GM04504 (cell line): ENCODE data around the gene LSR.
"Not testable (repeated sequence)": the region's sequence is repeated elsewhere in the genome, so short reads cannot be mapped to it uniquely, and the experiment has no call there.

Source experiments
- DNase-seq: peaks from one replicate; pipeline ENCODE4 v3.0.0-alpha.2; 2012; ENCODE audit warnings: low read depth

The LSR gene

GRCh38 chr19:35217649-35217990, 31.2 kb upstream of the LSR start:
- no peak for DNase-seq

- no peak for DNase-seq
These were observed 29.8 kb upstream of the LSR start for GRCh38 chr19:35219008-35219407.

GRCh38 chr19:35220315-35220921, 28.4 kb upstream of the LSR start:
- no peak for DNase-seq

- not testable (repeated sequence) for DNase-seq
These were observed 27.7 kb upstream of the LSR start for GRCh38 chr19:35220973-35221590.

- no peak for DNase-seq
These were observed 26.3 kb upstream of the LSR start for GRCh38 chr19:35222373-35223015.

GRCh38 chr19:35223084-35223790, 25.6 kb upstream of the LSR start:
- no peak for DNase-seq

- DNase-seq, result peak; percentile 87
These were observed 24.8 kb upstream of the LSR start for GRCh38 chr19:35223862-35224505.

- DNase-seq, result no peak
These were observed 23.9 kb upstream of the LSR start for GRCh38 chr19:35224681-35225571.

GRCh38 chr19:35225951-35226350, 22.9 kb upstream of the LSR start:
- no peak for DNase-seq

GRCh38 chr19:35226748-35227147, 22.1 kb upstream of the LSR start:
- no peak for DNase-seq

- no peak for DNase-seq
These were observed 20.4 kb upstream of the LSR start, which contains the start of gene FAM187B for GRCh38 chr19:35228177-35228930. FAM187B (minus strand) TSS chr19:35228739; CDS start chr19:35228680, 59 bp downstream.

- no peak for DNase-seq
These were observed 19.2 kb upstream of the LSR start for GRCh38 chr19:35229601-35230000.

GRCh38 chr19:35231956-35232645, 16.7 kb upstream of the LSR start:
- DNase-seq, result no peak

- no peak for DNase-seq
These were observed 15.9 kb upstream of the LSR start for GRCh38 chr19:35232912-35233311.

GRCh38 chr19:35236638-35237400, 12.0 kb upstream of the LSR start:
- no peak for DNase-seq

GRCh38 chr19:35239597-35239996, 9.2 kb upstream of the LSR start:
- not testable (repeated sequence) for DNase-seq

GRCh38 chr19:35240327-35240726, 8.5 kb upstream of the LSR start:
- no peak for DNase-seq

GRCh38 chr19:35241417-35241816, 7.4 kb upstream of the LSR start:
- DNase-seq, result no peak

GRCh38 chr19:35246466-35247092, 2.2 kb upstream of the LSR start:
- DNase-seq, result no peak
